ENCODE measurements around the gene SLC35G2.

DNA sequence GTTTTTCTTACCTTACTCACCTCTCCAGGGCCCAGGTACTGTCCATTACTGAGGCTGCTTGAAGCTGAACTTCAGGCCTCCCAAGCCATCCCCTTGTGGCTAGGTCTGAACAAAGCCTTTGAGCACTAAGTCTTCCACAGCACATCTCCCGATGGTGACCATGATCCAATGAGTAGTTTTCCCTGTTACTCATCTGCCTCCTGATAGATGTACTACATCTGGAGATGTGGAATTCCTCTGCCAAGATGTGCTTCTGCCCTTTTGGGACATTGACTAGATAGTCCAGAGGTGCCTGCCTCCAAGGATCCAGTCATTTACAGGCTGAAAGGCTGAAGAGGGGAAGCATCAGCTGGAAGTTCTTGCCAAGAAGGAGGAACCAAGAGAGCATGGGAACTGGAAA is 28.9 kb upstream of the SLC35G2 start:
- TF ChIP-seq, protein P1, sequence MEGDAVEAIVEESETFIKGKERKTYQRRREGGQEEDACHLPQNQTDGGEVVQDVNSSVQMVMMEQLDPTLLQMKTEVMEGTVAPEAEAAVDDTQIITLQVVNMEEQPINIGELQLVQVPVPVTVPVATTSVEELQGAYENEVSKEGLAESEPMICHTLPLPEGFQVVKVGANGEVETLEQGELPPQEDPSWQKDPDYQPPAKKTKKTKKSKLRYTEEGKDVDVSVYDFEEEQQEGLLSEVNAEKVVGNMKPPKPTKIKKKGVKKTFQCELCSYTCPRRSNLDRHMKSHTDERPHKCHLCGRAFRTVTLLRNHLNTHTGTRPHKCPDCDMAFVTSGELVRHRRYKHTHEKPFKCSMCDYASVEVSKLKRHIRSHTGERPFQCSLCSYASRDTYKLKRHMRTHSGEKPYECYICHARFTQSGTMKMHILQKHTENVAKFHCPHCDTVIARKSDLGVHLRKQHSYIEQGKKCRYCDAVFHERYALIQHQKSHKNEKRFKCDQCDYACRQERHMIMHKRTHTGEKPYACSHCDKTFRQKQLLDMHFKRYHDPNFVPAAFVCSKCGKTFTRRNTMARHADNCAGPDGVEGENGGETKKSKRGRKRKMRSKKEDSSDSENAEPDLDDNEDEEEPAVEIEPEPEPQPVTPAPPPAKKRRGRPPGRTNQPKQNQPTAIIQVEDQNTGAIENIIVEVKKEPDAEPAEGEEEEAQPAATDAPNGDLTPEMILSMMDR (IDR thresholded peaks at IDR 0.05; ENCODE audit: insufficient read depth, low read length) = no peak
- TF ChIP-seq POLR2AphosphoS5 (IDR thresholded peaks at IDR 0.05; ENCODE audit: low read depth) = no peak
